Measurements from ENCODE around the gene MAMLD1. TPM values are rescaled to one million over a fixed set of nuclear protein-coding genes. Genes with fewer than 3 reads are reported as not detected.

The MAMLD1 gene
- total RNA-seq, 2 donors from 2014 or later, result 0.56 to 3.3 TPM

DNA sequence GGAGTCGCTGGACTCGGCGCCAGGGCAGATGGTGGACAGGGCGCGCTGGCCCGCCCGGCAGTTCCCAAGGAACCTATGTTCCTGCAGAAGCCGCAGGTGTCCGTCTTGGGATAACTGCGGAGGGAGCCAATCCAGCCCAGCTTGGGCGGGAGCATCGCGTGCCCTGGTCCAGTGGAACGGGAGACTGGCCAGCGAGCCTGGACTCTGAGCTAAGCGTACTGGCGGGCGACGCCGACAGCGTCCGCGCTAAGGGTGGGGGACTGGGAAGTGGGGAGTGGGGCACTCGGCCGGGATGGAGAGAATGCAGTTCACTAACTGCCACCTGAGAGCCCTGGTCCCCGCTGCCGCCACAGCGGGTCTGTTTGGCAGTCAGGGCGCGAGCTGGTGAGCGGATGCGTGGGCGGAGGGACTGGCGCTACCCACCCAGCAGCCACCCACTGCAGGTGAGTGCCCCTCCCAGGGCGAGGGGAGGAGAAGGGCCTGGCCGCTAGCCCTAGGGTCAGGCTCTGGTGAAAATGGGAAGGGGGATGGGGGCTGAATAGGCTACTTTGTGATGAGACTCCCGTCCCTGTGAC, 1.3 kb upstream of the MAMLD1 start:
- TF ChIP-seq CTCF (IDR thresholded peaks at IDR 0.05), result no peak
- Histone ChIP-seq H3K9me3 (no peaks in the 10 kb centered on the region), H3K27ac (peak overlapping the region in 1 of 2 donors; percentile 83), H3K4me3 (peak overlapping the region; percentile 49 to 59), H3K4me1 (peaks cover 0 to 15% of the 10 kb centered on the region in 2 donors), H3K27me3 (no peaks in the 10 kb centered on the region), H3K36me3 (no peaks in the 10 kb centered on the region)
- DNase-seq (ENCODE audit: low spot score), result no peak

GRCh38 chrX:150363561-150364346, 637 bp downstream of the MAMLD1 start:
- H3K27me3 ChIP-seq, result no peaks in the 10 kb centered on the region
- no peaks in the 10 kb centered on the region for H3K36me3 ChIP-seq
- no peak for DNase-seq (ENCODE audit: low spot score)
- TF ChIP-seq CTCF (IDR thresholded peaks at IDR 0.05), result no peak
- no peaks in the 10 kb centered on the region for H3K9me3 ChIP-seq
- peaks cover 0 to 15% of the 10 kb centered on the region in 2 donors for H3K4me1 ChIP-seq
- H3K4me3 ChIP-seq, result peak overlapping the region; percentile 49 to 59
- H3K27ac ChIP-seq, result peak overlapping the region; percentile 83 to 86

DNA sequence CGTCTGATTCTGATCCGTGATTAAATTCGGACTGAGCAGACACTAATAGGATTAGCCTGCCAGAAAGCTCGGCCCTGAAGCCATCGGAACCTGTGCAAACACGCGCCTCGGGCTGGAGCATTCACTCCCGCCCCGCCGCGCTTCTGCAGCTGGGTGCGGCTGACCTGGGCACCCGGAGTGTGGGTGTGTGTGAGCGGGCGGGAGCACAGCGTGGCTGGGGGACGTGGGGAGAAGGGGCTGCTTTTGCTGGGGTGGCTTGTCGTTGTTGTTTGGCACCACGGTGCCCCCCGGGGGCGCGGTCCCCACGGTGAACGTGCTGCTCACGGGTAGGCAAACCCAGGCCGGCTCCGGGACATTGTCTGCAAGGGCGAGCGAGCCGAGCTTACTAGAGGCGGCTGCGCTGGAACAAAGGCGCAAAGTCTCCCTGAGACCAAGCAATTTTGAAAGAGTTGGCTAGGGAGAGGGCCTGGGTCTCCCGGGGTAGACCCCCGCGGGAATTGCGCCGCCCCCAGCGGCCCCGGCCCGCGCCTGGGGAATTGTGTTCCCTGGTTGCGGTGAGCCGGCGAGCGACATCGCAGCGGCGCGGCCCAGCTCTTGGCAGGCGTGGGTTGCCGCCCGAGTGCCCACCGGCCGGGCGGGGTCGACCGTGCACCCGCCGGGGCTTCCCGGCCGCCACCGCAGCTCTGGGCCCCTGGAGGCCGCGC, 1.4 kb downstream of the MAMLD1 start:
- Histone ChIP-seq H3K27ac (peak overlapping the region; percentile 83 to 86), H3K36me3 (no peaks in the 10 kb centered on the region), H3K4me1 (peaks cover 0 to 15% of the 10 kb centered on the region in 2 donors), H3K9me3 (no peaks in the 10 kb centered on the region), H3K4me3 (peak overlapping the region; percentile 49 to 59), H3K27me3 (no peaks in the 10 kb centered on the region)
- TF ChIP-seq CTCF (IDR thresholded peaks at IDR 0.05), result no peak
- DNase-seq (ENCODE audit: low spot score), result no peak

DNA sequence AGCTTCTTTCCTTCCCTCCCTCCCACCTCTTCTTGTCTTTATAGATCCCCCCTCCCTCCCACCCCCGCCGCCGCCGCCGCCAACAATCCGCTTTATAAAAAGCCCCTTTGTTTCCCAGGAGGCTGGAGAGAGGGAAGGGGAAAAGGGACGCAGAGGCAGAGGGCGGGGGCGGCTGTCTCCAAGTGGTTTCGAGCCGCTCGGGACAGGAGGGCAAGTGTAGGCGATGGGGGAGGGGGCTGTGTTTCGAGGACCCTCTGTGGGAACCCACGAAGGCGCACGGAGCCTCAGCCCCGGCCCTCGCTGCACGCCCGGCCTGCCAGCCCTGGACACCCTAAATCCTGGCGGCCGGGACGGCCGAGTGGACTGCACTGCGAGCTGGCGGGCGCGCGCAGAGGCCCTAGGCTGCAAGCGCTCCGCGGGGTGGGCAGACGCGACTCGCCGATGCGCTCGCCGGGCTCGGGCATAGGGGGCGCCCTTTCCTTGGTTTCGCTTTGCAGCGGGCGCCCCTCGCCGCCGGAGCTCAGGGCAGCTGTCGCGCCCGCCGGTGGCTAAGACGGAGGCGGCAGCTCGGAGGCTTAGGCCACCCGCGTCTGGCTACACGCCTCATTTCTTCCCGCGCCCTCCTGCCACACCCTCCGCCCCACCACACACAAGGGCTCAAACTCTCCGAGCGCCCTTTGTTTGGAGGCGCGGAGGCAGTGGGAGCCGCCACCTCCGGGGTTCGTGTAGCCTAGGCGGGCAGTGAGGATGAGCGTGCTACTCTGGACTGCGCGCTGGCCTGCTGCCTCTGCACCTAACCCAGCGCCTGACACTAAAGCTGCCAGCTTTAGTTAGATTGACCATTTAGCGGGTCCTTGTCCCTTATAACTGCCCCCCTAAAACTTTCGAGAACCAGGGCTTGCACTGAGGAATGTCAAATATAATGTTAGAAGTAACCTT, 2.2 kb downstream of the MAMLD1 start:
- peak overlapping the region; percentile 49 to 59 for H3K4me3 ChIP-seq
- peaks cover 0 to 15% of the 10 kb centered on the region in 2 donors for H3K4me1 ChIP-seq
- H3K27ac ChIP-seq, result peak overlapping the region; percentile 83 to 86
- no peaks in the 10 kb centered on the region for H3K36me3 ChIP-seq
- DNase-seq (ENCODE audit: low spot score), result no peak
- H3K27me3 ChIP-seq, result no peaks in the 10 kb centered on the region
- H3K9me3 ChIP-seq, result no peaks in the 10 kb centered on the region
- TF ChIP-seq CTCF (IDR thresholded peaks at IDR 0.05), result peak; percentile 36 to 76
